PC-9 (cell line): Measurements from ENCODE around the gene ABCA4.
A peak's percentile ranks its signal among the peaks of the same experiment; 100 is the strongest.

Experiments
- CTCF ChIP-seq: fragments of 200-600 bp; sonication (generic); conservative IDR thresholded peaks from 2 replicates; pipeline ENCODE4 v1.6.1; 2017; ENCODE audit warnings: mixed run types, antibody characterized with exemption, mild to moderate bottlenecking, moderate library complexity
- EZH2 ChIP-seq: fragments of 200-600 bp; sonication (generic); IDR thresholded peaks from 2 replicates; pipeline ENCODE4 v1.8.0; 2017; ENCODE audit warnings: antibody characterized with exemption, low read depth

- TF ChIP-seq CTCF, result peak; percentile 28; the same call in 1 of the 2 replicates
- TF ChIP-seq EZH2, result no peak
These were observed 80.9 kb downstream of the ABCA4 start for GRCh38 chr1:94039871-94040569.
